Measurements from ENCODE around the gene EEF1AKMT3. TPM values are rescaled to one million over a fixed set of nuclear protein-coding genes. Genes with fewer than 3 reads are reported as not detected.

Gene EEF1AKMT3
- total and polyA plus RNA-seq, 2 experiments from 2014 or later: 12.4 to 15.7 TPM

DNA sequence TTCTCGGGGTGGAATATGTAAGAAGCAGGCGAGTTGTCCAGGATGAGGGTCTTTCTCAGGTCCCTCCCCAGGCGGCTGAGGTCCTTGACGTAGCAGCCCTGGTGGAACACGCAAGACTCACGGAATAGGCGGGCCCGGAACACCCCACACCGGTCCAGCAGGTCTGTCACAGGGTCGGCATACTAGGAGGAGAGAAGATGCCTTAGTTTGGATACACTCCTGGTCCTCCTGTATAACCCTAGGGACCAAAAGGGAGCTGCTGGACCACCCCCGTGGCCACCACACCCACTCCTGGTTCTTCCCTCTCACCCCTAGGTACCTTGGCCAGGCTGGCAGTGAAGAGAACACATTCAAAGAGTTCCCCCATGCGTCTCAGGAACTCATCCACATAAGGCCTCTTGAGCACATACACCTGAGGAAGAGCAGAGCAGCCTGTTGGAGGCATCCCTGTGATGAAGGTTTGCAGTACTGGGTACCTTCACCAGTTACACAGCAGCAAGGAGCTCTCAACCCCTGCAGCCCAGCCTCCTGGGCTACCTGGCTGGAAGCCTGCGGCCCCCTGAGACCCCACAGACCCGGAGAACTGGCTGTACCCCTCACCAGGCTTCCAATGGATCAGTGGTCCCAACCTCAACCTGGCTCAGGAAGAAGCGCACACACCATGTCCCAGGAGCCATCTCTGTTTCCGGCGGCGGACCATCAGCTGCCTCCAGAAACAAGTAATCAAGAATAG is 51.7 kb downstream of the EEF1AKMT3 start:
- Histone ChIP-seq H2AFZ (no peak overlapping the region), H3K9me3 (ENCODE audit: low read depth) (no peaks in the 10 kb centered on the region), H3K9me2 (ENCODE audit: insufficient read depth) (no peaks in the 10 kb centered on the region), H3K9ac (no peak overlapping the region), H3K27me3 (replicated peaks; ENCODE audit: insufficient read depth) (no peaks in the 10 kb centered on the region), H3K4me2 (ENCODE audit: unreplicated experiment) (no peak overlapping the region), H4K20me1 (ENCODE audit: insufficient read depth) (peaks cover 3% of the 10 kb centered on the region; the same call in 1 of the 2 replicates), H3F3A (ENCODE audit: insufficient read depth) (peaks cover 35% of the 10 kb centered on the region; the same call in 1 of the 2 replicates), H3K4me3 (no peak overlapping the region), H3K36me3 (ENCODE audit: low read depth) (peaks cover 90% of the 10 kb centered on the region), H3K27ac (no peak overlapping the region), H3K4me1 (ENCODE audit: insufficient read depth) (peaks cover 6% of the 10 kb centered on the region), H3K79me2 (ENCODE audit: insufficient read depth) (peaks cover 92% of the 10 kb centered on the region)
- 86 to 88% methylated on average over 18 of the region's 18 CpGs for WGBS, 2 experiments (ENCODE audit: low coverage in 1 of 2, low lambda C conversion rate in 2 of 2, missing lambda C conversion rate in 2 of 2)
- in situ Hi-C loops (cut with MboI): loop anchor here (5.0 kb wide), 1 partner anchor 83 kb away; no protein-coding TSS in a partner anchor
- TF ChIP-seq EZH2 (IDR thresholded peaks at IDR 0.05; ENCODE audit: insufficient read depth, poor library complexity, severe bottlenecking) (no peak), EZH2phosphoT487 (IDR thresholded peaks at IDR 0.05; ENCODE audit: insufficient read depth, low read depth) (no peak)
- no peak for DNase-seq

DNA sequence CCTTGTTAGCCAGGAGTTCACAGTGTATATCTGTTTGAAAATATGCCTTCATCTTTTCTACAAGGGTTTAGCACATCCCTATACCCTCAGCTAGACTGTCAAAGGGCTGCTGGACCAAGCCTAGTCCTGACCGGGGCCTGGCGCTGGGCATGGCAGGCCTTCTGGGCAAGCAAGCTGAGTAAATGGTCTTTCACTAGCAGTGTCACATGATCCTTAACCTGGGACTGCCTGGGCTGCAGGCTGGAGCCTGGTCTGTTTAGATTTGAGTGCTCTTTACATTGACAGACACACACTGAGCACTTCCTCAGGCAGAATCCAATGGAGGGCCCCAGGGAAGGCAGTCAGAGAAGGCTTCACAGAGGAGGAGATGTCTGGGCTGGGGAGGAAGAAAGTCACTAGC is 53.0 kb downstream of the EEF1AKMT3 start:
- Histone ChIP-seq H3K4me2 (ENCODE audit: unreplicated experiment) (no peak overlapping the region), H3K27ac (no peak overlapping the region), H3K4me3 (no peak overlapping the region), H3K4me1 (ENCODE audit: insufficient read depth) (peaks cover 15% of the 10 kb centered on the region), H4K20me1 (ENCODE audit: insufficient read depth) (peaks cover 15% of the 10 kb centered on the region; the same call in 1 of the 2 replicates), H3K36me3 (ENCODE audit: low read depth) (peaks cover 85% of the 10 kb centered on the region), H3K9me2 (ENCODE audit: insufficient read depth) (no peaks in the 10 kb centered on the region), H3K9me3 (ENCODE audit: low read depth) (no peaks in the 10 kb centered on the region), H2AFZ (no peak overlapping the region), H3F3A (ENCODE audit: insufficient read depth) (peaks cover 35% of the 10 kb centered on the region; the same call in 1 of the 2 replicates), H3K27me3 (replicated peaks; ENCODE audit: insufficient read depth) (no peaks in the 10 kb centered on the region), H3K9ac (no peak overlapping the region), H3K79me2 (ENCODE audit: insufficient read depth) (peaks cover 100% of the 10 kb centered on the region)
- in situ Hi-C loops (cut with MboI): no loop called here
- 80 to 83% methylated on average over 2 of the region's 2 CpGs for WGBS, 2 experiments (ENCODE audit: low coverage in 1 of 2, low lambda C conversion rate in 2 of 2, missing lambda C conversion rate in 2 of 2)
- no peak for TF ChIP-seq EZH2 (IDR thresholded peaks at IDR 0.05; ENCODE audit: insufficient read depth, poor library complexity, severe bottlenecking)
- TF ChIP-seq EZH2phosphoT487 (IDR thresholded peaks at IDR 0.05; ENCODE audit: insufficient read depth, low read depth): no peak
- no peak for DNase-seq

DNA sequence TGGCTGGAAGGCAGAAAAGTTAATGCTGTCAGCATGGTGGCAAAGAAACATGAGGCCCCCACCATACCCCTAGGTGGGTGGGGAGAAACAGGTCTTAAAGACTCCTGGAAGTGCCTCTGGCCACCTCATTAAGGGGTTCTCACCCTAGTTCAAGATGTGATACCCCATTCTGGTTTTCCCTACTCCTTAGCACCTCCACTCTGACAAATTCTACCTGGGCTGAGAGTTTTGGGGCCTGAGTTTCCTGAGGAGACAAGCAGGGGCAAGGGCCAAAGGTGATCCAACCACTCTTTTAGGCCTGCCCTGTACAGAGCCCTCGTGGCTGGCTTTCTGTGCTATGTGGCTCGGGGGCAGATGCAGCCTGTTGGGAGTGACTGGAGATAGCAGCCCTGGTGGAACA is 54.0 kb downstream of the EEF1AKMT3 start:
- peaks cover 100% of the 10 kb centered on the region for H3K79me2 ChIP-seq (ENCODE audit: insufficient read depth)
- H3K36me3 ChIP-seq (ENCODE audit: low read depth): peaks cover 77% of the 10 kb centered on the region
- H3K9me2 ChIP-seq (ENCODE audit: insufficient read depth): no peaks in the 10 kb centered on the region
- H3K4me2 ChIP-seq (ENCODE audit: unreplicated experiment): no peak overlapping the region
- no peak overlapping the region for H2AFZ ChIP-seq
- H3K27me3 ChIP-seq (replicated peaks; ENCODE audit: insufficient read depth): no peaks in the 10 kb centered on the region
- peaks cover 24% of the 10 kb centered on the region for H3K4me1 ChIP-seq (ENCODE audit: insufficient read depth)
- H3K9ac ChIP-seq: no peak overlapping the region
- H3F3A ChIP-seq (ENCODE audit: insufficient read depth): peaks cover 34% of the 10 kb centered on the region; the same call in 1 of the 2 replicates
- no peak for DNase-seq
- H4K20me1 ChIP-seq (ENCODE audit: insufficient read depth): peaks cover 16% of the 10 kb centered on the region; the same call in 1 of the 2 replicates
- no peak overlapping the region for H3K27ac ChIP-seq
- no peak overlapping the region for H3K4me3 ChIP-seq
- in situ Hi-C loops (cut with MboI): no loop called here
- H3K9me3 ChIP-seq (ENCODE audit: low read depth): no peaks in the 10 kb centered on the region
- 28 to 42% methylated on average over 2 of the region's 2 CpGs for WGBS, 2 experiments (ENCODE audit: low coverage in 1 of 2, low lambda C conversion rate in 2 of 2, missing lambda C conversion rate in 2 of 2)
- TF ChIP-seq EZH2phosphoT487 (IDR thresholded peaks at IDR 0.05; ENCODE audit: insufficient read depth, low read depth) (no peak), EZH2 (IDR thresholded peaks at IDR 0.05; ENCODE audit: insufficient read depth, poor library complexity, severe bottlenecking) (no peak)

DNA sequence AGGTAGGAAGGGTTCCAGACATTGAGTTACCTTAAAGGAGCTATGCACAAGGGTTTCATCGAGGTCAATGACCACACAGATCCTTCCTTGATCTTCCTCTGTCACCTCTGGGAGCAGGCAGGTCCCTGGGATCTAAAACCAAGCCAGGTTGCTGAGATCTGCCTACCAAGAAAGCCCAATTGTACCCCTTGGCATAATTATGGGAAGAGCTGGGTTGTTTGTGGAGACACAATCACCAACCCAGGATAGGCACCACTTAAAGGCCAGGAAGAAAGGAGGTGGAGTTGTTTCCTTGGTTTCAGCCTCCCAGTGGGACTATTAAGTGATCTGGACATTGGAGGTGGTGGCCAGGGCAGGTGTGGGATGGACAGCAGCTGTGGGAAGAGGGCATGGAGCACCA is 54.6 kb downstream of the EEF1AKMT3 start:
- no peak overlapping the region for H3K9ac ChIP-seq
- H3K9me2 ChIP-seq (ENCODE audit: insufficient read depth): no peaks in the 10 kb centered on the region
- no peaks in the 10 kb centered on the region for H3K9me3 ChIP-seq (ENCODE audit: low read depth)
- peaks cover 73% of the 10 kb centered on the region for H3K36me3 ChIP-seq (ENCODE audit: low read depth)
- WGBS, 2 experiments (ENCODE audit: low coverage in 1 of 2, low lambda C conversion rate in 2 of 2, missing lambda C conversion rate in 2 of 2): 100% methylated on average over 1 of the region's 1 CpG
- no peak for TF ChIP-seq EZH2 (IDR thresholded peaks at IDR 0.05; ENCODE audit: insufficient read depth, poor library complexity, severe bottlenecking)
- no peak for TF ChIP-seq EZH2phosphoT487 (IDR thresholded peaks at IDR 0.05; ENCODE audit: insufficient read depth, low read depth)
- H2AFZ ChIP-seq: no peak overlapping the region
- in situ Hi-C loops (cut with MboI): no loop called here
- H3K4me3 ChIP-seq: no peak overlapping the region
- H3K4me2 ChIP-seq (ENCODE audit: unreplicated experiment): no peak overlapping the region
- H3K4me1 ChIP-seq (ENCODE audit: insufficient read depth): peaks cover 30% of the 10 kb centered on the region
- DNase-seq: no peak
- H3K27ac ChIP-seq: no peak overlapping the region
- H3K79me2 ChIP-seq (ENCODE audit: insufficient read depth): peaks cover 100% of the 10 kb centered on the region
- no peaks in the 10 kb centered on the region for H3K27me3 ChIP-seq (replicated peaks; ENCODE audit: insufficient read depth)
- peaks cover 21% of the 10 kb centered on the region for H4K20me1 ChIP-seq (ENCODE audit: insufficient read depth)
- peaks cover 38% of the 10 kb centered on the region for H3F3A ChIP-seq (ENCODE audit: insufficient read depth)
